OCI-LY1 (cell line): ENCODE data around the gene IQGAP3.

Source experiments
- EZH2 ChIP-seq: fragments of 200-600 bp; sonication (generic), shearing (Covaris generic); IDR thresholded peaks from 2 replicates; pipeline ENCODE4 v1.8.0; 2017; ENCODE audit warnings: borderline replicate concordance, mixed run types, mild to moderate bottlenecking, antibody characterized with exemption, low read length, moderate library complexity, mixed read lengths
- TF ChIP-seq, protein P1 (sequence below): fragments of 200-600 bp; sonication (generic), shearing (Covaris generic); IDR thresholded peaks from 2 replicates; pipeline ENCODE4 v1.5.1; 2017; ENCODE audit warnings: mild to moderate bottlenecking, antibody characterized with exemption, low read length, moderate library complexity, mixed read lengths

DNA sequence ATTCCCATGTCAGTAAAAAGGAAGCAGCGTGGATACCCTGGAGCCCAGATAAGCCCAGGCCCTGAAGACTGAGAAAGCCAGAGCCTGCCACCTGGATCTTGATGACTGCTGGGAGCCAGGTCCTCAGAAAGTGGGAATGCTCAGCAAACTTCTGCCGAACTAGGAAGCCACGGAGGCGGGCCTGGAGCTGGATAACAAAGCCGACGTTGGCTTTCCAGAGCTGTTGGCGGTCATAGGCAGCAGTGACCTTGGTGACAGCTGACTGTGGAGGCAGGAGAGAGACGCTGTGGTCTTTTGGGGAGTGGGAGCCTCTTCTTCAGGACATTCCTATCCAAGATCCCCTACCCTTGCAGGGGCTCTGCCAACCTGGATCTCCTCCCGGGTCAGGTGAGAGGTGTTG, 24.4 kb downstream of the IQGAP3 start:
- TF ChIP-seq, protein P1, sequence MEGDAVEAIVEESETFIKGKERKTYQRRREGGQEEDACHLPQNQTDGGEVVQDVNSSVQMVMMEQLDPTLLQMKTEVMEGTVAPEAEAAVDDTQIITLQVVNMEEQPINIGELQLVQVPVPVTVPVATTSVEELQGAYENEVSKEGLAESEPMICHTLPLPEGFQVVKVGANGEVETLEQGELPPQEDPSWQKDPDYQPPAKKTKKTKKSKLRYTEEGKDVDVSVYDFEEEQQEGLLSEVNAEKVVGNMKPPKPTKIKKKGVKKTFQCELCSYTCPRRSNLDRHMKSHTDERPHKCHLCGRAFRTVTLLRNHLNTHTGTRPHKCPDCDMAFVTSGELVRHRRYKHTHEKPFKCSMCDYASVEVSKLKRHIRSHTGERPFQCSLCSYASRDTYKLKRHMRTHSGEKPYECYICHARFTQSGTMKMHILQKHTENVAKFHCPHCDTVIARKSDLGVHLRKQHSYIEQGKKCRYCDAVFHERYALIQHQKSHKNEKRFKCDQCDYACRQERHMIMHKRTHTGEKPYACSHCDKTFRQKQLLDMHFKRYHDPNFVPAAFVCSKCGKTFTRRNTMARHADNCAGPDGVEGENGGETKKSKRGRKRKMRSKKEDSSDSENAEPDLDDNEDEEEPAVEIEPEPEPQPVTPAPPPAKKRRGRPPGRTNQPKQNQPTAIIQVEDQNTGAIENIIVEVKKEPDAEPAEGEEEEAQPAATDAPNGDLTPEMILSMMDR: no peak
- TF ChIP-seq EZH2: no peak
